Right lobe of liver (tissue), 4 donors: ENCODE measurements around the gene C9orf72.

ENCODE experiments used
- CTCF ChIP-seq, 4 donors: fragments of 200-600 bp in 3 of 4; fragments of 450-650 bp in 1 of 4; IDR thresholded peaks; one replicate each; pipeline versions ENCODE4 v1.5.1 to v1.8.0; 2016 to 2022; ENCODE audit warnings: antibody characterized with exemption in 4 of 4, mild to moderate bottlenecking in 2 of 4
- POLR2A ChIP-seq: fragments of 450-650 bp; IDR thresholded peaks from one replicate; pipeline ENCODE4 v1.6.1; 2017; ENCODE audit warnings: antibody characterized with exemption, mild to moderate bottlenecking
- donor health status: DM: no; HTN: no; CAD: no.
- donor health status: DM: no; HTN: no; CAD: no.
- donor health status: DM: no; HTN: yes; CAD: no.

GRCh38 chr9:27618066-27618465, 44.8 kb upstream of the C9orf72 start:
- TF ChIP-seq POLR2A (no peak), CTCF (IDR thresholded peaks at IDR 0.05) (no peak)
